ENCODE data around the gene CYP26B1. TPM values are rescaled to one million over a fixed set of nuclear protein-coding genes. Genes with fewer than 3 reads are reported as not detected.

CYP26B1 gene
- total RNA-seq, 1 experiment from 2014 or later: 0.20 TPM

- H3K27me3 Mint-ChIP-seq (ENCODE audit: low read depth): peaks cover 5% of the 10 kb centered on the region; the same call in 1 of the 2 replicates
- Histone ChIP-seq H3K23ac (ENCODE audit: insufficient read length, low read depth, low read length) (no peak overlapping the region), H2BK5ac (ENCODE audit: insufficient read length, low read length) (no peak overlapping the region), H4K91ac (ENCODE audit: insufficient read length, low read depth, low read length) (no peak overlapping the region), H2BK15ac (ENCODE audit: low read depth, low read length) (no peak overlapping the region), H3K4me1 (ENCODE audit: insufficient read depth, low read length) (no peaks in the 10 kb centered on the region), H2AFZ (ENCODE audit: low read length) (no peak overlapping the region), H2AK5ac (ENCODE audit: insufficient read length, low read length) (no peak overlapping the region), H3K9me3 (ENCODE audit: control insufficient read depth, low read depth, low read length) (no peaks in the 10 kb centered on the region), H4K20me1 (ENCODE audit: control insufficient read depth, insufficient read depth, insufficient read length) (no peaks in the 10 kb centered on the region), H3K4ac (ENCODE audit: low read depth, low read length) (no peak overlapping the region), H2BK12ac (ENCODE audit: insufficient read length, low read depth, low read length) (no peak overlapping the region), H3K27me3 (ENCODE audit: insufficient read depth, low read length) (no peaks in the 10 kb centered on the region; the same call in 1 of the 2 replicates), H3K56ac (ENCODE audit: insufficient read length, low read depth, low read length) (no peak overlapping the region), H3K9ac (ENCODE audit: extremely low read depth, insufficient read length, low read length) (no peak overlapping the region), H2BK120ac (ENCODE audit: low read depth, low read length, poor library complexity, severe bottlenecking) (no peak overlapping the region), H3K23me2 (ENCODE audit: insufficient read length, low read depth, low read length, poor library complexity, severe bottlenecking) (no peaks in the 10 kb centered on the region), H3K27ac (ENCODE audit: insufficient read length, low read depth, low read length) (no peak overlapping the region), H3K4me2 (ENCODE audit: insufficient read depth, insufficient read length, low read length) (no peak overlapping the region), H4K8ac (replicated peaks; ENCODE audit: insufficient read length, low read depth, low read length) (no peak overlapping the region), H3T11ph (ENCODE audit: low read length) (no peak overlapping the region), H3K14ac (ENCODE audit: insufficient read depth, low read length) (no peak overlapping the region), H3K79me2 (ENCODE audit: insufficient read depth, low read length) (no peaks in the 10 kb centered on the region), H3K18ac (ENCODE audit: insufficient read length, low read depth, low read length) (no peak overlapping the region), H4K5ac (ENCODE audit: insufficient read length, low read depth, low read length) (no peak overlapping the region), H2BK20ac (ENCODE audit: low read depth, low read length, poor library complexity, severe bottlenecking) (no peak overlapping the region), H3K79me1 (ENCODE audit: insufficient read depth, low read depth, low read length, poor library complexity, severe bottlenecking) (no peaks in the 10 kb centered on the region)
- peaks cover 0 to 4% of the 10 kb centered on the region in 2 experiments; a peak in 2 of 4 replicates for H3K4me1 Mint-ChIP-seq
- DNase-seq: no peak
- no peak overlapping the region for H3K4me3 Mint-ChIP-seq
- H3K36me3 Mint-ChIP-seq (ENCODE audit: insufficient read depth in 1 of 3, low read depth in 3 of 3): no peaks in the 10 kb centered on the region
- WGBS (ENCODE audit: extremely low coverage, insufficient read length, low lambda C conversion rate): no CpG with 5 or more reads among the region's 6 CpGs
- no peak for TF ChIP-seq CTCF (conservative IDR thresholded peaks at IDR 0.05)
- H3K27ac Mint-ChIP-seq: no peak overlapping the region
- H3K9me3 Mint-ChIP-seq: peaks cover 0 to 4% of the 10 kb centered on the region in 2 experiments; a peak in 1 of 5 replicates
Measured at GRCh38 chr2:72118386-72118785, 29.3 kb downstream of the CYP26B1 start.
